GM19467 (cell line): ENCODE results near the gene SLC25A4.
"Not testable (repeated sequence)": the region's sequence is repeated elsewhere in the genome, so short reads cannot be mapped to it uniquely, and the experiment has no call there.

Experiments used
- ATAC-seq: cut with Tn5 transposase; IDR thresholded peaks from one replicate; pipeline ENCODE4 v1.9.1; 2021; ENCODE audit warnings: mild to moderate bottlenecking, moderate library complexity; ENCODE audit not compliant: unreplicated experiment

SLC25A4 gene

DNA sequence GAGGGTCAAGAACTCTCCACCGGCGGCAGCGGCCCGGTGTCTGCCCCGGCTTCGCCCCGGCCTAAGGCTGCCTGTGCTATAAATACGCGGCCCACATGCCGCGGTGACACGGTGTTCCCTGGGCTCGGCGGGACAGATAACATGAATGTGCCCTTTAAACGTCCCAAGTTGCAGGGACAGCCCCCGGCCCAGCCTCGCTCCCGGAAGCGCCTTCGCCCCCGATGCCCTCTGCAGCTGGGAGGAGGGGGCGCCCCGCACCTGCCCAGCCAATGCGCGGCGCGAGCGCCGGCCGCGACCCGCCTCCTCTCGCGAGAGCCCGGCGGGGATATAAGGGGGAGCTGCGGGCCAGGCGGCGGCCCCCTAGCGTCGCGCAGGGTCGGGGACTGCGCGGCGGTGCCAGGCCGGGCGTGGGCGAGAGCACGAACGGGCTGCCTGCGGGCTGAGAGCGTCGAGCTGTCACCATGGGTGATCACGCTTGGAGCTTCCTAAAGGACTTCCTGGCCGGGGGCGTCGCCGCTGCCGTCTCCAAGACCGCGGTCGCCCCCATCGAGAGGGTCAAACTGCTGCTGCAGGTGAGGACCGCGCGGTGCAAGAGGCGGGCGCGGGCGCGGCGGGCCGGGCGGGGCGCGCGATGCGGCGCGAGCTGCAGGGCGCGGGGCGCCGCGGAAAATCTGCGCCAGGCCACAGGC, at the start of gene SLC25A4:
TSS of gene SLC25A4 (plus strand) at position 355 of the 689 bp plus-strand sequence. CDS start at position 462, 107 bp downstream.
- ATAC-seq, result peak; percentile 97

DNA sequence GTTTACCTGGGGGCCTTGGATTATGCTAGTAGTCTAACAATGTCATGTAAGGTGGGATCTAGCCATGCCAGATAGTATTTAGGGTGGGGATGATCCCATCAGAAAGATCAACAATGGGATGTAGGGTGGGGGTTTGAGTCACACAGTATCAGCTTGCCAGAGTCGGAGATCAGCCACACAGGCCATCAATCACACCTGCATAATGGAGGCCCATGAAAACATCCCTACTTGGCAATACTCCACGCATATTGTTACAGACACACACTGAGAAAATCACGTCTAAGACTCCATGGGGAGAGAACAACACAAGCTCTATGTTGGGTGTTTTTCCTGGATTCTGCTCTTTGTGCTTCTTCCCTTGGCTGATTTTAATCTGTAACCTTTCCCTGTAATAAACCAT, 49.5 kb upstream of the SLC25A4 start:
- no peak for ATAC-seq

DNA sequence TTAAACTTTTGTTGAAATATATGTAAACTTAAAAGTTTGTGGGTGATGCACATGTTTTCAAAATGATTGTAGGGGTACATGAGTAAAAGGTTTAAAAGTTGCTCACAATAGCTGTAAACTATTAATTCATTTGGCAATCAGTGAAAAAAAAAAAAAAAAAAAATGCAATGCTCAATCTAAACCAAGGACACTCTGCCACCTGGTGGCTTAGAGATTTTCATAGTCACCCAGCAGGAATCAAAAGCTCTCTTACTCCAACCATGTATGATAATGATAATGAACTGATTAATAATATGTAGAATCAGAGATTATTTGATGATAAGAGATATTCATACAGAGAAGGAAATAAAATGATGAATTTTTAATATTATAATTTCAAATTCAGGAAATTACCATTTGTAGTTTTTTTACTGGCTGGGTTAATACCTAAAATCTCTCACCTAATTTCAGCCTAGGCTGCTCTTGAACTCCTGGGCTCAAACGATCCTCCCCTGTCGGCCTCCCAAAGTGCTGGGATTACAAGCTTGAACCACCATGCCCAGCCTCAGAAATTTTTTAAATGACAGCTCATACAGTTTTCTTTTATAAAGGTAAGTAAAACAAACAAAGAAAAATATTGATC, 46.9 kb upstream of the SLC25A4 start:
- ATAC-seq, result no peak

DNA sequence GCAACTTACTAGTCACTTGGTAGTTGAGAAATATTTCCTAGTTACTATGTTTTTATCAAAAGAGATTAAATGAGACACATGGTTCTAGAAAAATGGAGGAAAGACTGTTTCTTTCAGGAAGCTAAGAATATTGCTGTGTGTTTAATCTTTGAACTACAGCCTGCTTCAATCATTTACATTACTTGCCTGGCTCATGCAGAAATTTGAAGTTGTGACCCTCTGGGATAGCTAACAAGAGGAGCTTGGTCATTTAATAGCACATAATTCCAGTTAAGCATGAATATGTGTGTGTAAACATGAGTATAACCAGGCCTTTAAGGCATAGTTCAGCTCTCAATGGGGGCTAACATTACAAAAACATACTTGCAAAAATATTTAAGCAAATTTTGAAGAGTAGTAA, 44.6 kb upstream of the SLC25A4 start:
- no peak for ATAC-seq

DNA sequence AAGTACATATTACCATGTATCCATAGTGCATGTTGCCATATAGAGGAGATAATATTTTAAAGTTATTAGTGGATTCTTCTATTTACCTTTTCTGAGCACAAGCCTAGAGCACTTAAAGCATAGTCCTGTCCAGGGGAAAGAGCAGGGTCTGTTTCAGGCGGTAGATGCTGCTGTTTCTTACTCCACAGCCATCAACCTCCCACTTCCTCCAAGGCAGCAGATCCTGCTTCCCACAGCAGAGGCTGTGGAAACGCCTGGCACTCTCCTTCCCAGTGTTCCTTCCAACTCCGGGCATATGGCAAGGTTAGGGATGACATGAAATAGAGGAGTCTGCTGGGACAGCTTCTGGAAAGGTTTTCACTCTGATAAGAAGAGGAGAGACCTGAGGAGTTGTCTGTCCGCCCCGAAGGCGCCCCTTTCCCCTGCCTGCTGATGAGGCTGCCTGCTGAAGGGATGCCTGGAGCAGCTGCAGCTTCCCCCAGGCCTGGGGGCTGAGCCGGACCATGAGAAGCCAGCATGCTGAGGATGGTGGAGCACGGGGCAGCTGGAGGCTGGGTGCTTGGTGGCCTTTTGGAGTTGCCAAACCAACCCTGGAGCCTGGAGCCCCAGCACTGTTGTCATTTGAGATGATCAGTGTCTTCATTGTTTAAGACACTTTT, 43.9 kb upstream of the SLC25A4 start:
- ATAC-seq, result no peak

DNA sequence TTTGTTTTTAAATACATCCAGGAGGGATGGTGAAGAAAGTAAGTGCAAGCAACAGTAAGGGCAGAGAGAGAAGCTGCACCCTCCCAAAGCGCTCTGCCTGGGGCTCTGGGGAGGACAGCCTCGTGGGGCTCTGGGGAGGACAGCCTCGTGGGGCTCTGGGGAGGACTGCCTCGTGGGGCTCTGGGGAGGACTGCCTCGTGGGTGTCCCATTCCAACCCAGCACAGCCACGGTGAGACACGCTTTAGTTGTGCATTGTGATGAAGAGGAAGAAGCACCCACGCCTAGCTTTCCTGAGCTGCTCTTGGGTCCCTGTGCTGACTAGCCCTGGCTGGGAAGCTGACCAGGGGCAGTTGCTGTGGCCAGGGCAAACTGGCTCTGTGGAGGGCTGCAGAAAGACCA, 43.1 kb upstream of the SLC25A4 start:
- ATAC-seq, result no peak

DNA sequence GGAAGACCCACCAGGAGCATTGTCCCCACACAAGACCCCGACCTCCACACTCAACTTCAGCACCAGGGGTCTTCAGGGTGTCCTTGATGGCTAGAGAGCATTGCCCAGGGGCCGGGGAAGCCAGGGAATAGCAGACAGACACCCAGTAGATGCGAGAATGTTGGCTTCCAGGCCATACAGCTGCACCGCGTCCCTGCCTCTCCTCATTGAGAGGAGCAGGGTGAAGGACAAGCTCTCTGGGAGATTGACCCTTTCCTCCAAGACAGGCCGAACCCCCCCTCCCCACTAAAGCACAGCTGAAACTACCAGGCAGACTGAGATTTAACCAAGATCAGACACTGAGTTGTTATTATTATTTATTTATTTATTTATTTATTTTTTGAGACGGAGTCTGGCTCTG, 42.6 kb upstream of the SLC25A4 start:
- no peak for ATAC-seq

DNA sequence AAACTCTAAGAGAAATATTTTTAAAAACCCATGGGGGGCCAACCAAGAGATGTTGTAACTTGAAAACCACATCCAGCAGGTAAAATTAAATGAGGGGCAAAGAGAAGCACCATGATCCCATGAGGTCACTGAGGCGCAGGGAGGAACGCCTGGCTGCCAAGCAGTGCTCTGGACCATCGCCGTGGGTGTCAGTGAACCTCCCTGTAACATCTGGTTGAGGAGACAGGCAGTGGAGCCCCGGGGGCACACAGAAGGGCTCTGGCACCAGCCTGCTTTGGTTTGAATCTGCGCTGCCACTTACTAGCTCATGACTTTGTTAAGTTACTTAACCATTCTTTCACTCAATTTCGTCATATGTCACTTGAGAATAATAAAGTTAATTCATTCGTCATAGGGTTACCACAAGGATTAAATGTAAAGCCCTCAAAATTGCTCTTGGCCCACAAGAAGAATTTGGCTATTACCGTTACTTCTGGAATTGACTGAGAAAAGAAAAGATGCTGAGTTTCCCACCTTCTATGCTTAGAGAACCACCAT, 41.6 kb upstream of the SLC25A4 start:
- ATAC-seq, result no peak

DNA sequence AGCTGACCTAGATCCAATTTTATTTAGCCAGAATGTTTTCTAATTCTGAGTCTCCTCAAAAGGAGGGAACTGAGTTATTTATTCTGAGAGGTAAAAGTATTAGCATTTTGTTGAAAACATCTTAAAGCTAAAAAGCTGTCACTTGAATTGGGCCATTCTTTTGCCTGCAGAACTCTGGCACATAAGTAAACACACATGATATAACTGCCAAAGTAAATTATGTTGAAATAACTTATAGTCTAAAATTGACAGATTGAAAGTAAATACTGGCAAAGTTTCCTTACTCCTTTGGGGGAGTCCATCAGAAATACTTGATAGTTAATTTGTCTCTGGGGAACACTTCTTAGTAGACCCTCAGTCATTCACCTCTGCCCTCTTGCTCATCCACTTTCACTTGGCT, 38.3 kb upstream of the SLC25A4 start:
- no peak for ATAC-seq

DNA sequence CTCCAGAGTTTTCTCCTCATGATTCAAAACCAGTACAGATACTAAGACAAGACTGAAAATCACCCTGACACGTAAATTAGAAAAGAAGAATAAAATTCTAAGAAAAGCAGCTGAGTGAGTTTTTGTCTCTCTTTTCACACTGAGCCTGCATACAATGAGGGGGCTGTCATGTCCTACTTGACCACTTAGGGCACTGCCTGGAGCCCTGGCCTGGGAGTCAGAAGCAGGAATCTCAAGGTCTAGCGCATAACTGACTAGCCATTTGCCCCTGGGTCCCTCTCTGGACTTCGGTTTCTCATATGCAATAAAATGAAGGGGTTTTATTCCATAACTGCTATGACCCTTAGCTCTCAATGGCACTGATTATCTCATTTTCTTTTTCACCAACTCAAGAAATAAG, 36.7 kb upstream of the SLC25A4 start:
- no peak for ATAC-seq

DNA sequence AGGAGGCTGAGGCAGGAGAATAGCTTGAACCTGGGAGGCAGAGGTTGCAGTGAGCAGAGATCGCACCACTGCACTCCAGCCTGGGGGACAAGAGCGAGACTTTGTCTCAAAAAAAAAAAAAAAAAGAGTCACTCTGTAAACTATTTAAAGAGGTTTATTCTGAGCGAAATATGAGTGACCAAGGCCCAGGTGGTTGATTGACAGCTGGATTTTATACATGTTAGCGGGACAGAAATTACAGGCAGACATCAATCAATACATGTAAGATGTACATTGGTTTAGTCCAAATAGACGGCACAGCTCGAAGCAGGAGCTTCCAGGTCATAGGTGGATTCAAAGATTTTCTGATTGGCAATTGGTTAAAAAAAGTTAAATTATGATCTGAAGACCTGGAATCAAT, 35.5 kb upstream of the SLC25A4 start:
- ATAC-seq, result not testable (repeated sequence)

DNA sequence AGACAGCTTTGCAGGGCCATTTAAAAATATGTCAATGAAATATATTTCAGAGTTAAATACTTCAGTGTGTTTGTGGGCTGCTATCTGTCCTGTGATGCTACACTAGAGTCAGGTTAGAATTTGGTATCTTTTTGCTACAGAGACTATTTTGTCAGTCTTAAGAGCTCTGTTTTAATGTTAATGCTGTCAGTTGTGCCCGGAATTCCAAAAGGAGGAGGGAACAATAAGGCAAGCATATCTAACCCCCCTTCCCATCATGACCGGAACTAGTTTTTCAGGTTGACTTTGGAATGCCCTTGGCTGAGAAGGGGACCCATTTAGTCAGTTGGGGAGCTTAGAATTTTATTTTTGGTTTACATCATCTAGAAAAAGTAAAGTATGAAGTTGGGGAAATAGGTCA, 34.9 kb upstream of the SLC25A4 start:
- no peak for ATAC-seq

DNA sequence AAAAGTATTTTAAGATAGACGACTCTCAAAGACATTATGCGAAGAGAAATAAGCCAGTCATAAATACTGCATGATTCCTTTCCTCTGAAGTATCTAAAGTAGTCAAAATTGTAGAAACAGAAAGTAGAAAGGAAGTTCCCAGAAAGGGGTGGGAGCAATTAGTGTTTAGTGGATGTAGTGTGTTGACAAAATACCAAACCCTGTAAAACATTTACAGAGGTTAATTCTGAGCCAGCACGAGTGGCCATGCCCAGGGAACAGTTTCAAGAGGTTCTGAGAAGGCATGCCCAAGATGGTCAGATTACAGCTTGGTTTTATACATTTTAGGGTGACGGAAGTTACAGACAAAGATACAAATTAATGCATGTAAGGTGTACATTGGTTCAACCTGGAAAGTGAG, 34.4 kb upstream of the SLC25A4 start:
- no peak for ATAC-seq

DNA sequence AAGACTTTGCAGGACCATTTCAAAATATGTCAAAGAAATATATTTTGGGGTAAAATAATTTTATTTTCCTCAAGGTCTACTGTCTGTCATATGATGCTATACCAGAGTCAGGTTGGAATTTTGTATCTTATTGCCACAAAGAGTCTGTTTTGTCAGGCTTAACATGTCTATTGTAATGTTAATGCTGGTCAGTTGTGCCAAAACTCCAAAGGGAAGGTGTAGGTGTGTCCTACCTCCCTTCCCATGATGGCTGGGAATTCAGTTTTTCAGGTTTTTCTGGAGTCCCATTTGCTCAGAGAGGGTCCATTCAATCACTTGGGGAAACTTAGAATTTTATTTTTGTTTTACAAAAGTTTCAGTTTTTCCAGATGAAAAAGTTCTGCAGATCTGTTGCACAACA, 33.3 kb upstream of the SLC25A4 start:
- ATAC-seq, result no peak

DNA sequence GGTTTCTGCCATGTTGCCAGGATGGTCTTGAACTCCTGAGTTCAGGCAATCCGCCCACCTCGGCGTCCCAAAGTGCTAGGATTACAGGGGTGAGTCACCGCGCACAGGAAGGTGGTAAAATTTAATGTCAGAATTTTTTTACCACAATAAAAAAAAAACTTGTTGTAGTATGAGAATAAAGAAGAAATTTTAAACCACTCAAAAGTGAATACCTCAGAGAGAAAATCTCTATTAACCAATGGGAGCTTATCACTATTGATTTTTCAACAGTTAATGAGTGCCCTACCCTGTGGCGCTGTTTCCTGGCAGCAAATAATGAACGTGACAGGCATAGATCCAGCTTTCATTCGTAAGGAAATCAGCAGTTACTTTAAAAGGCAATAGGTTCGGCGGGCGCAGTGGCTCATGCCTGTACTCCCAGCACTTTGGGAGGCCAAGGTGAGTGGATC, 32.7 kb upstream of the SLC25A4 start:
- ATAC-seq, result no peak

DNA sequence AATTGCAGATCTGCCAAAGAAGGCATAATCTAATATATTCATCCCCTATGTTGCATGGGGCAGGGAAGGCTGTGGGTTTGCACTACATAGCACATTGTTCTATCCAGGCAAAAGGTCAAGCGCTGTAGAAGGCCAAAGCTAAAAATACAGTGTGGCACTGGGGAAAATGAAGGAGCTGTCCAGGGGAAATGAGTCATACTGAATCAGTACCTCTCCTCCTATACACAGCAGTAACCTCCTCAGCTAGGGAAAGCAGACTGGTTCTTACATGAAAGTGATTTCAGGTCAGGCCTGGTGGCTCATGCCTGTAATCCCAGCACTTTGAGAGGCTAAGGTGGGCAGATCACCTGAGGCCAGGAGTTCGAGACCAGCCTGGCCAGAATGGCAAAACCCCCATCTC, 31.0 kb upstream of the SLC25A4 start:
- no peak for ATAC-seq

DNA sequence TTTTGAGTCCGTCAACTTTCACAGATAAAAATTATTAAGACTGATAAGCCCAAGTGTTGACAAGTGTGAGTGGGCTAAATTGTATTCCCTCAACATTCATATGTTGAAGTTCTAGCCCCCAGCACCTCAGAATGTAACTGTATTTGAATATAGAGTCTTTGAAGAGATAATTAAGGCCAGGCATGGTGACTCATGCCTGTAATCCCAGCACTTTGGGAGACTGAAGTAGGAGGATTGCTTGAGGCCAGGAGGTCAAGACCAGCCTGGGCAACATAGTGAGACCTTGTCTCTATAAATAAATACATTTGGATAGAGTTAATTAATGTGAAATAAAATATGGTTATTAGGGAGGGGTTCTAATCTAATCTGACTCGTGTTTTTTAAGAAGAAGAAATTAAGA, 29.7 kb upstream of the SLC25A4 start:
- ATAC-seq, result no peak

DNA sequence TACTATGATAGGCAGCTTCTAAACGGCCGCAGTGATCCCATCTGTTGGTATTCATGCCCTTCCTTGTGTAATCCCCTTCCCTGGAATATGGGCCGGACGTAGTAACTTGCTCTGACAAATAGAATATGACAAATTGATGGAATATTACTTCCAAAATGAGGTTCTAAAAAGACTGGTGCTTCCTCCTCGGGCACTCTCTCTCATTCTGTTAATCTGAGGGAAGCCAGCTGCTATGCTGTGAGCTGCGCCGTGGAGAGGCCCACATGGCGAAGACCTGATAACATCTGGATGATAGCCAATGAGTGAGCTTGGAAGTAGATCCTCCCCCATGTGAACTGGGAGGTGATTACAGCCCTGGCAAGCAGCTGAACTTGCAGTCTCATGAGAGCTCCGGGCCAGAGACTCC, 27.2 kb upstream of the SLC25A4 start:
- ATAC-seq, result no peak

DNA sequence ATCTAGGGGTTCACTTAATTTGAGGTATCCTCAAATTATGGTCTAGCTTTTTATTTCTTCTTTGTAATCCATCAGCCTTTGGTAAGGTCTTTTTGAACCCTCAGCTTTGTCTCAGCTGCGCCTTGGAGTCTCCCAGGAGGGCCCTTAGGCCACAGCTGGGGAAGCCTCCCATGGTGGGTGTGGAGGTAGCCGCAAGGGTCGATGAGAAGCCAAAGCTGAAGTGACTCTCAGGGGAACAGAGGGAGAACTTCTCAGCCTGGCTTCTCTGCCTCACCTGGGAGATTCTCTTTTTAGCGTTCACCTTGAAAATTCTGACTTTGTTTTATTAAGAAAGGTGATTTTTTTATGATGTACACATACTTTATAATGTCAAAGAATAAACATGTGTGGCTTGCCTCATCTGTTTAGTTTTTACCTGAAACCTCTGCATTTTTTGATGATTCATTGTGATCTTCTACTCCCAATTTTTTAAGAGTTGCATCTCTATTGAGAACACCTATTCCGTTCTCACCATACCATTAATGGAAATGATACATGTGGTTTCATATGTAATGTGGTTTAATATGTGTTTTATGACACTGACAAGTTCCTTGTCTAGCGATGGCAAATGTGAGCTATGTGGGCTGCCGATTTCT, 25.6 kb upstream of the SLC25A4 start:
- no peak for ATAC-seq

DNA sequence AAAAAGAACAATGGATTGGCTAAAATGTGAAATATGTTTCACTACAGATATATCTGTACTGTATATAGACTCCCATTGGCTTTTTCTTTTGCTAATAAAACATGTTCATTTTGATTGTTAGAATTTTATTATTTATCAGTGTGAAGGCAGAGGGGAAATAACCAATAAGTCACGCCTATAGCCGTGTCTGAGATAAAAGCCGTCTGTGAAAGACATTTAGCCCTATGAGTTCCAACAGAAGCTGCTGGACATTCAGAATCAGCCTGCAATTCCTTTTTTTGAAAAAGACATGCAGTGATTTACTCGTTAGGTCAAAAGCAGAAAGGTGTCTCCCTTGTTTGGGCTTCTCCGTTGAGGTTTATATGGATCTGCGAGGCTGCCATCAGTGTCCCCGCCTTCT, 24.2 kb upstream of the SLC25A4 start:
- no peak for ATAC-seq

DNA sequence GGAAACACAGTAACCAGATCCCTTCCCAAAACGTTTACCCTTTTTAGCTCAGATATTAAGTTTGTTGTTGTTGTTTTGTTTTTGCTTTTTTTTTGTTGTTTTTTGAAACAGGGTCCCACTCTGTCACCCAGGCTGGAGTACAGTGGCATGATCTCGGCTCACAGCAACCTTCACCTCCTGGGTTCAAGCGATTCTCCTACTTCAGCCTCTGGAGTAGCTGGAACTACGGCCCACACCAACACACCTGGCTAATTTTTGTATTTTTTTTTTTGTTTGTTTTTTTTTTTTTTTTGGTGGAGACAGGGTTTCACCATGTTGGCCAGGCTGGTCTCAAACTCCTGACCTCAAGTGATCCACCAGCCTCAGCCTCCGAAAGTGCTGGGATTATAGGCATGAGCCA, 23.6 kb upstream of the SLC25A4 start:
- ATAC-seq, result not testable (repeated sequence)
